Lung (tissue), 12 donors: ENCODE results near the gene CACNA1A. TPM values are rescaled to one million over a fixed set of nuclear protein-coding genes. Genes with fewer than 3 reads are reported as not detected.

Experiments
- ATAC-seq: fragments of 200-7000 bp; cut with Tn5 transposase; one replicate; pipeline ENCODE4 v1.9.1; 2020; ENCODE audit warnings: moderate number of reproducible peaks; ENCODE audit not compliant: insufficient read depth, low FRiP score
- DNase-seq, 3 donors: peaks; one replicate each; pipeline ENCODE4 v3.0.0-alpha.2; 2013 to 2017
- H3K27ac ChIP-seq, 2 donors: one replicate each; pipeline ENCODE4 v1.5.1; 2013; ENCODE audit warnings: mild to moderate bottlenecking in 2 of 2, moderate library complexity in 2 of 2, control low read depth in 1 of 2, inconsistent platforms in 1 of 2, low read depth in 1 of 2, low read length in 1 of 2
- H3K27me3 ChIP-seq, 3 donors: one replicate each; pipeline ENCODE4 v1.5.1; 2013; ENCODE audit warnings: low read length in 2 of 3; ENCODE audit not compliant: control insufficient read depth in 3 of 3, insufficient read depth in 3 of 3
- H3K36me3 ChIP-seq, 4 donors: one replicate each; pipeline ENCODE4 v1.5.1; 2013; ENCODE audit warnings: low read length in 4 of 4, mild to moderate bottlenecking in 1 of 4, moderate library complexity in 1 of 4; ENCODE audit not compliant: control insufficient read depth in 4 of 4, insufficient read depth in 4 of 4
- H3K4me1 ChIP-seq, 5 donors: one replicate each; pipeline ENCODE4 v1.5.1; 2013; ENCODE audit warnings: low read length in 5 of 5, mild to moderate bottlenecking in 2 of 5, moderate library complexity in 1 of 5; ENCODE audit not compliant: control insufficient read depth in 5 of 5, insufficient read depth in 5 of 5
- H3K4me3 ChIP-seq: one replicate; pipeline ENCODE4 v1.5.1; 2013; ENCODE audit warnings: mild to moderate bottlenecking, control low read depth, moderate library complexity
- H3K9ac ChIP-seq, 2 donors: one replicate each; pipeline ENCODE4 v1.5.1; 2013; ENCODE audit warnings: low read length in 2 of 2, control low read depth in 1 of 2; ENCODE audit not compliant: insufficient read depth in 1 of 2
- H3K9me3 ChIP-seq, 4 donors: one replicate each; pipeline ENCODE4 v1.5.1; 2013; ENCODE audit warnings: low read length in 3 of 4, mild to moderate bottlenecking in 1 of 4, moderate library complexity in 1 of 4; ENCODE audit not compliant: control insufficient read depth in 4 of 4, insufficient read depth in 3 of 4
- WGBS, 2 donors: extraction: QIAGEN DNeasy Blood & Tissue Kit; methylation state at CpG; one replicate each; pipeline ENCODE4 v1.1.7; 2013; 5-methylcytosine and 5-hydroxymethylcytosine counted together
- polyA plus RNA-seq, 2 donors: library from polyadenylated mRNA; stranded (reverse); fragments of 200-250 nt; gene quantifications; one replicate each; pipeline ENCODE4 v1.2.1, GENCODE V29; 2013
- total RNA-seq, 2 donors: library from RNA; depleted of rRNA in 1 of 2; stranded (reverse); fragments of >200 nt in 1 of 2; gene quantifications; one replicate each; pipeline ENCODE4 v1.2.1, GENCODE V29; 2014 to 2021
- TF ChIP-seq, protein P1 (sequence below): IDR thresholded peaks from 2 replicates; pipeline ENCODE4 v1.5.1; 2012; ENCODE audit warnings: mild to moderate bottlenecking; ENCODE audit errors: control extremely low read depth, extremely low read depth
- donor health status: control.
- donor health status: control.
- donor health status: Bipolar disorder and iron deficiency.
- donor health status: healthy.
- donor health status: DM: yes; HTN: yes; CAD: no.

CACNA1A gene
- total and polyA plus RNA-seq, 4 donors = 0.27 to 1.00 (median 0.75) TPM

DNA sequence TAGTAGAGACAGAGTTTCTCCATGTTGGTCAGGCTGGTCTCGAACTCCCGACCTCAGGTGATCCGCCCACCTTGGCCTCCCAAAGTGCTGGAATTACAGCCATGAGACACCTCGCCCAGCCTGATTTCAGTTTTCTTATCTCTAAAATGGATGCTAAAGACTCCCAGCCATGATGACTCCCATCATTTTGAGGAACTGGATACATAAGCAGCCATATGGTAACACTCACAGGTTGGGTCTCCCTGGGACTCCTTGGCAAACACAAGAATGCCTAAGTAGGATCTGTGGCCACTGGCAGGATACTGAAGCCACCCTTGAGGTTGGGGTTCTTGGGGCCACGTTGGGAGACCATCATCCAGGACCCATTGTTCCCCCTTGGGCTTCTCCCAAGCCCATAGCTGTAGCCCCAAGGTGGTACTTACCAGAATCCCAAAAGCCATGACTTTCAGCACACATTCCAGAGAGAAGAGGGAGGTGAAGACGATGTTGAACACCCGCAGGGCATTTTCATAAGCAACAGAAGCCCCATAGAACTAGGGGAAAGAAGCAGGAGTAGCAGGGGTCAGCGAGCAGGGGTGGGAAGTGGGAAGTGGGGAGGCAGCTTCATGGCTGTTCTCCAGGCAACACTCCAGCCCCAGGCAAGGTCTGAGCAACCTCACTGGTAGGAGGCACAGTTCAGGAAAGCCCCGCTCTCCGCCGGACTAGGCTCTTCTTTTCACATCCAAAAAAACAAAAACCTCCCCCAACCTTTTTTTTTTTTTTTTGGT is 253.5 kb downstream of the CACNA1A start:
- Histone ChIP-seq H3K4me3 (no peak overlapping the region), H3K27me3 (no peaks in the 10 kb centered on the region), H3K27ac (no peak overlapping the region), H3K9ac (no peak overlapping the region), H3K9me3 (peaks cover 0 to 5% (median 0%) of the 10 kb centered on the region in 4 donors), H3K4me1 (no peaks in the 10 kb centered on the region), H3K36me3 (no peaks in the 10 kb centered on the region)
- TF ChIP-seq, protein P1, sequence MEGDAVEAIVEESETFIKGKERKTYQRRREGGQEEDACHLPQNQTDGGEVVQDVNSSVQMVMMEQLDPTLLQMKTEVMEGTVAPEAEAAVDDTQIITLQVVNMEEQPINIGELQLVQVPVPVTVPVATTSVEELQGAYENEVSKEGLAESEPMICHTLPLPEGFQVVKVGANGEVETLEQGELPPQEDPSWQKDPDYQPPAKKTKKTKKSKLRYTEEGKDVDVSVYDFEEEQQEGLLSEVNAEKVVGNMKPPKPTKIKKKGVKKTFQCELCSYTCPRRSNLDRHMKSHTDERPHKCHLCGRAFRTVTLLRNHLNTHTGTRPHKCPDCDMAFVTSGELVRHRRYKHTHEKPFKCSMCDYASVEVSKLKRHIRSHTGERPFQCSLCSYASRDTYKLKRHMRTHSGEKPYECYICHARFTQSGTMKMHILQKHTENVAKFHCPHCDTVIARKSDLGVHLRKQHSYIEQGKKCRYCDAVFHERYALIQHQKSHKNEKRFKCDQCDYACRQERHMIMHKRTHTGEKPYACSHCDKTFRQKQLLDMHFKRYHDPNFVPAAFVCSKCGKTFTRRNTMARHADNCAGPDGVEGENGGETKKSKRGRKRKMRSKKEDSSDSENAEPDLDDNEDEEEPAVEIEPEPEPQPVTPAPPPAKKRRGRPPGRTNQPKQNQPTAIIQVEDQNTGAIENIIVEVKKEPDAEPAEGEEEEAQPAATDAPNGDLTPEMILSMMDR = no peak
- no peak for ATAC-seq
- no peak for DNase-seq
- WGBS, 2 donors = 84 to 88% methylated on average over 11 of the region's 11 CpGs

DNA sequence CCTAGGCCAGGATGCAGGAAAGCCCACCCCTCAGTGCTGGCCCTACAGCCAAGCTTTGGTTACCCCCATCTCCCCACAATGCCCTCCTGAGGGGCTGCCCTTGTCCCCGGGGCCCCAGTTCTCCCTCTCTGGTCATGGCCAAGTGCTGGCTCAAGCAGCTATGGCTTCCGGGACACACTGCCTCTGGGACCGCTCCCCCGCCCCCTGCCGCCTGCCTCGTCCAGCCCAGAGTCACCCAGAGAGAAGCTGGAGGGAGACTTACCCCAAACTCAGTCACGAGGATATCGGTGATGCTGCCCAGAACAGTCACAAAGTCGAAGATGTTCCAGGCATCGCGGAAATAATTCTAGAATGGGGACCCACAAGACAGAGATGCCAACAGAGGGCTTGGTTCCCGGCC is 261.4 kb downstream of the CACNA1A start:
- 90 to 91% methylated on average over 12 of the region's 12 CpGs for WGBS, 2 donors
- ATAC-seq = no peak

DNA sequence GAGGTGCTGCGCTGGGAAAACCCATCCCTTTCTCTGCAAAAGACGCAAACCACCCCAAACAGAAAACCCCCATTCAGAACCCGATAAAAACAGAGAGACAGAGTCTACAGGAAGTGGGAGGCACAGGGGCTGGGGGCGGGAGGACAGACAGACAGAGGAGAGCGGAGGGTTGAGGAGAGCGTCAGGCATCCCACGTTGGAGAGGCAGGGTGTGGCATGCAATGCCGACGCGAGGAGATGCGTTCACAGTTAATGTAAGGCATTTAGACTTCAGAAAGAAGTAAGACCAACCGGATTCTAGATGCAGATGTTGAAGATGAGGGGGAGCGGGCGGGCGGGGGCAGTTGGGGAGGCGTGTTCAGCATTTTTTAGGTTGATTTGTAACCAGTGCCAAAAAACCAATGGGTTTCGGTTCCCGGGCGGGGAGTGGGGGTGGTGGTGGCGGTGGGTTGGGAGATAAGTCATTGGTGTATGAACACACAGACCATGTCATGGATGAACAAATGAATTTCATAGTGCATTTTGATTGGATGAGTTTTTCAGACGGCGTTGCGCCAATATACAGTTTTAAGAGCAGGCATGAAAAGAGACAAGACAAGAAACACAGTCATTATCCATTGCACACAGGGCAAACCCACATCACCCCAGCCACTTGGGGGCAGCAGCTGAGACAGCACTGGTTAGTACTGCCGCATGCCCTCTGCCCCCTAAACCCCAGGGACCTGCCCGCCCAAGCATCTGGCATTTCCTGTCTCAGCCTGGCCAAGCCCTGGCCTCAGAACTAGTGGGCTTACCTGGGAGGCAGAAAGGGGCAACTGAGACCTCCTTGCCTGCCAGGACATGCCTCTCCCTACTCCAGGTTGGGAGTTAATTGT is 264.8 kb downstream of the CACNA1A start:
- Histone ChIP-seq H3K9ac (no peak overlapping the region), H3K27ac (no peak overlapping the region), H3K9me3 (peaks cover 0 to 8% (median 0%) of the 10 kb centered on the region in 4 donors), H3K4me1 (peaks cover 0 to 2% (median 0%) of the 10 kb centered on the region in 5 donors), H3K27me3 (no peaks in the 10 kb centered on the region), H3K4me3 (no peak overlapping the region), H3K36me3 (no peaks in the 10 kb centered on the region)
- ATAC-seq = no peak
- TF ChIP-seq, protein P1 = no peak
- no peak for DNase-seq
- 70 to 77% methylated on average over 25 of the region's 25 CpGs for WGBS, 2 donors

More for the DNA sequence above, 261.4 kb downstream of the CACNA1A start:
- H3K36me3 ChIP-seq = no peaks in the 10 kb centered on the region
- no peak for DNase-seq
- H3K9ac ChIP-seq = no peak overlapping the region
- H3K9me3 ChIP-seq = peaks cover 0 to 8% (median 0%) of the 10 kb centered on the region in 4 donors
- H3K27ac ChIP-seq = no peak overlapping the region
- H3K27me3 ChIP-seq = no peaks in the 10 kb centered on the region
- peaks cover 0 to 2% (median 0%) of the 10 kb centered on the region in 5 donors for H3K4me1 ChIP-seq
- TF ChIP-seq, protein P1 = no peak
- no peak overlapping the region for H3K4me3 ChIP-seq
